GM18870 (cell line): ENCODE results near the gene DOLK.
A peak's percentile ranks its signal among the peaks of the same experiment; 100 is the strongest.
"Not testable (repeated sequence)": the region's sequence is repeated elsewhere in the genome, so short reads cannot be mapped to it uniquely, and the experiment has no call there.

Experiments used
- ATAC-seq: cut with Tn5 transposase; IDR thresholded peaks from one replicate; pipeline ENCODE4 v1.9.1; 2021; ENCODE audit warnings: moderate library complexity; ENCODE audit not compliant: unreplicated experiment

The DOLK gene

GRCh38 chr9:128947527-128948301, at the start of gene DOLK, which contains the start of gene NUP188:
DOLK (minus strand) TSS chr9:128947603; CDS start chr9:128947303, 300 bp downstream.
NUP188 (plus strand) TSS chr9:128947699; CDS start chr9:128947720, 21 bp downstream.
- ATAC-seq = peak; percentile 56

- ATAC-seq = no peak
Measured at GRCh38 chr9:128995791-128996190, 48.4 kb upstream of the DOLK start.

DNA sequence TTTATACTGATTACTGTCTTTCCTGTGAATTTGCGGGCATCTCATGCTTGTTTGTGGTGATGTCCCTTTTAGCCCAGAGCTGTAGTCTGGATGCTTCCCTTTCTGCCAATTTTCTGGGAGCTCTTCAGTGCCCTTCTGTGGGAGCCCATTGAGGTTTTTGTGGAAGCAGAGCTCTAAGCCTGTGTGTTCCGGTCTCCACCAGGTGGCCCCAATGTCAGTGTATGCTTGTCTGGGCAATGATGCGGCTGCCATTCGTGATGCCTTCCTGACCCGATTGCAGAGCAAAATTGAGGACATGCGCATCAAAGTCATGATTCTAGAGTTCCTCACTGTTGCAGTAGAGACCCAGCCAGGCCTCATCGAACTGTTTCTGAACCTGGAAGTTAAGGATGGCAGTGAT, 45.6 kb upstream of the DOLK start:
- no peak for ATAC-seq

GRCh38 chr9:128987805-128988204, 40.4 kb upstream of the DOLK start:
- no peak for ATAC-seq

DNA sequence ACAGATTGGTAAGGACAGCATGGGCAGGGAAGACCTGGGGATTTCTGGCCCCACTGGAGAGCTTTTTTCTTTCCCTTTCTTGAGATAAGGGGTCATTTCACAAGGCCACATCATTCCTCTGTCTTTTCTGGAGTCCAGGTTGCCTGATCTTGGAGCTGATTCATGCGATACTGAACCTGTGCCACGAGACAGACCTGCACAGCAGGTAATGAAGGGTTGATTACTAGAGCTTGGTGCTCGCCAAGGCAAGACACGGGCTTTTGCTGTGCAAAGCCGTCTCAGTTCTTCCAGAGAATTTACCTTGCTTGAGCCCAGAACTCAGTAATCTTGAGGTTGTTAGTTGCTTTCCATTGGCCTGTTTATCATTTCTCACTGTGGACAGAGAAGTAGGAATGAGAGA, 39.3 kb upstream of the DOLK start:
- no peak for ATAC-seq

GRCh38 chr9:128983536-128983935, 36.1 kb upstream of the DOLK start:
- no peak for ATAC-seq

DNA sequence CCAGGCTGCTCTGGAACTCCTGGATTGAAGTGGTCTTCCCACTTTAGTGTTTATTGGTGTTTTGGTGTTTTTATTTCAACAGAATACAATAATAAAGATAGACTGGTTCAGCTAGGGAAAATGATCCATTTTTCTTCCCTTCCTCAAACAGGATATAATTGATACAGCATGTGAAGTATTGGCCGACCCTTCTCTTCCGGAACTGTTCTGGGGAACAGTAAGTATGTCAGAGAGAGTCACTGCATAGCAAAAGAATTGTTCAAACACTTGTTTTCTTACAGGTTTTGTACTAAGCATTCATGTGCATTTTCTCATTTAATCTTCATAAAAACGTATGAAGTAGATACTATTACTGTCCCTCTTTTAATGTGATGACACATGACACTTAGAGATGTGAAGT, 31.7 kb upstream of the DOLK start:
- no peak for ATAC-seq

GRCh38 chr9:128972956-128973355, 25.6 kb upstream of the DOLK start:
- ATAC-seq = no peak

DNA sequence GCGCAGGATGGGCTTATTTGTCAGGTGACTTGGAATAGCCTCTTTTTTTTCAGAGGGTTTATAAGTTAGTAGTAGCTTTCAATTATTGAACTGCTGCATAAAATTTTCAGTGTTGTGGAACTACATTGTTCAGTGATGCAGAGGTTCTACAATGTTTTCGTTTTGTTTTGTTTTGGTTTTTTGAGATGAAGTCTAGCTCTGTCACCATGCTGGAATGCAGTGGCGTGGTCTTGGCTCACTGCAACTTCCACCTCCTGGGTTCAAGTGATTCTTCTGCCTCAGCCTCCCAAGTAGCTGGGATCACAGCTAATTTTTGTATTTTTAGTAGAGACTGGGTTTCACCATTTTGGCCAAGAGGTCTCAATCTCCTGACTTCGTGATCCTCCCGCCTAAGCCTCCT, 22.1 kb upstream of the DOLK start:
- ATAC-seq = no peak

GRCh38 chr9:128961403-128961802, 14.0 kb upstream of the DOLK start:
- ATAC-seq = not testable (repeated sequence)

GRCh38 chr9:128947277-128947526, 201 bp downstream of the DOLK start:
- no peak for ATAC-seq

DNA sequence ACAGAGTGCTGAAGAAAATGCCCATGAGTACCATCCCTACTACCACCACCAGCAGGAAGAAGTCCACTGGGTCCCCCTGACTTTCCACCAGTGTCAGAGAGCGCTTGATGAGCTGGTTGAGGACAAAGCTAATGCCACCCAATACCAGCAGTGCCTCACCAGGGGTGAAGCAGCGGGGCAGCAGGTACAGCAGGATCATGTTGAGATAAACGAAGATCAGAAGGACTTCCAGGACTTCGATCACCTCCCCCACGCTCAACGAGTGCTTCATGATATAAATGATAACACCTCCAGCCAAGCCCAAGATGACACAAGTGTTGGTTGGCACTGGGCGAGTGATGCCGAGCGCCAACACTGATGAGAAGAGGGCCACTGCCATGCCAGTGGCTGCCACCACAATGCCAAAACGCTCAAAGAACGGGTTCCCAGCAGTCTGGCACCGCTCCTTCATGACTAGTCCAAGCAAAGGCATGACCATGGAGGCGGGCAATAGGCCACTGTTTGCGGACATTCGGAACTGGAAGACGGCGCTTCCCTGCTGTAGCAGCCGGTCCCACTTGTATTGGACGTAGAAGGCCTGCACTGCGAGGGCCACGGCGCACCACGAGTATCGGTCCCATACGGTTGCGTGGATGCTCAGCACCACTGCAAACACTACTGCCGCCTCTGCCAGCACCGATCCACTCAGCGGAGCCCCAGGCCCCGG, 679 bp downstream of the DOLK start:
- no peak for ATAC-seq

DNA sequence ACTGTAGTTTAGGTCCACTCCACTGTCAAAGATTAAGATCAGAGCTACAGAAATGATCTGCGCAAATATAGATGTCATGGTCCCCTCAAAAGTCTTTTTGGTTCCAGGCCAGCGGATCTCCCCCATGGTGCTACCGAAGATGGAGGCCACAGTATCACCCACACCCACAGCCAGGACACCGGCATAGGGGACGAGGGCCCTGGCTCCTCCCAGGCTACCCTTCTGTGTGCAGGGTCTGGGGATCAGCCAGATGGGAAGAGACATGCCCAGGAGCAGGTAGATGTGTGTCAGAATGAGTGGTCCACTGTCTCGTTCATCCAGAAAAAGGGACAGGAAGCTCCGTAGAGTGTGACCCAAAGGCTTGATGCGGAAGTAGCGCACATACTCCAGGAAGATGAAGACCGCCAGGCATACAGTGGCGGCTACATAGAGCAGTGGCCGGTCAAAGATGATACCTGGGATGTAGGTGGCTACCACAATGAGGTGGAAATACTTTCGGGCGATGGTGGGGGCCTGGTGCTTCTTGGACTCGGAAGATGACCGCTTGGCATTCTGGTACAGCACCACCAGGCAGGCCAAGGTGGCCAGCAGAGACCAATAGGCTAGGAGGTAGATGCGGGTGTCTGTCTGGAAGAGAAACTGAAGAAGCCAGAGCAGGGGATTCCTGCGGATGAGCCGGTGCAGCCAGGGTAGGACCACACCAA, 1.5 kb downstream of the DOLK start:
- ATAC-seq = no peak

DNA sequence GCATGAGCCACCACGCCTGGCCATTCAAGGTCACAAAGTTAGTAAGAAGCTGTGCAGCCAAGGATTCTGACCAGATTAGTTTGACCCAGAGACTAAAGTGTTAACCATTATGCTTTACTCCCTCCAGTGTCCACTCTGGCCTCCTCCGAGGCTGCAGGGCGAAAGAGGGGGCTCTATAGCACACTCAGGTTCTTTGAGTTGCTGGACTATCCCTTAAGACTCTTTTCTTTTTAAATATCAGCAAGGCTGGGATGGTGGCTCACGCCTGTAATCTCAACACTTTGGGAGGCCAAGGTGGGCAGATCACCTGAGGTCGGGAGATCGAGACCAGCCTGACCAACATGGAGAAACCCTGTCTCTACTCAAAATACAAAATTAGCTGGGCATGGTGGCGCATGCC, 2.4 kb downstream of the DOLK start:
- ATAC-seq = not testable (repeated sequence)

DNA sequence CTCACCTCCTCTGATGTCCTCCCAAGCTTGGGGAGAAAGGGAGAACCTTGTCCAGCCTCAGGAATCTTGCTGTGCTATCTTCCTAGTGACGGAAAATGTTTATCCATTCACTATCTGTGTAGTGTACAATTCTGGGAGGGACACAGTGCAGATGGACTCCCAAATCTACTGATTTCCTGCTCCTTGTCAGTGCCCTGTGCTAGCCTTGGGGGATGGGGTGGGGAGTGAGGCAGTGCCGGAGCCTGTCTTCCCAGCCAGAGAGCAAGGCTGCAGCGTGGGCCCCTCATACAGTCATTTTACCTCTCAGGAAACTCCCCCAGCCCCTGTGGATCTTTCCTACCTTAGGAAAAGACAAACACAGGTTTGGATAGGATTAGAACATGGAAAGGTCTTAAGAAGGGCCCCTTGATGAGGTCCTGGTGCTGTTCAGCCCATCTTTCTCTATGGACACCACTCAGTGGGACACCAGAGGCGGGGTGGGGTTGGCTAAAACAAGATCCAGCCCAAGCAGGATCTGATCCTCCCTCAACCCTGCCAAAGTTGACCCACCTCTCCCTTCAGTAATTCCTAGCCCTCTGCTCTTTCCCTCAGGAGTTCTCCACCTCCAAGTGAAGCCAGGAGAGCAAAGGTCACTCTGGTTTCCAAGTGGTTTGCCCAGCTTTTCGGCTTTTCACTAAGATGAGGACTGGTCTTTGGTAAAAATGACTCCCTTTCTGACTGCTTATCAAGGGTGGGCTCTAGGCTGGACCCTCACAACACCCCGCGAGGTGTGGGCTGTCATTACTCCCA, 3.4 kb downstream of the DOLK start:
- ATAC-seq = no peak

DNA sequence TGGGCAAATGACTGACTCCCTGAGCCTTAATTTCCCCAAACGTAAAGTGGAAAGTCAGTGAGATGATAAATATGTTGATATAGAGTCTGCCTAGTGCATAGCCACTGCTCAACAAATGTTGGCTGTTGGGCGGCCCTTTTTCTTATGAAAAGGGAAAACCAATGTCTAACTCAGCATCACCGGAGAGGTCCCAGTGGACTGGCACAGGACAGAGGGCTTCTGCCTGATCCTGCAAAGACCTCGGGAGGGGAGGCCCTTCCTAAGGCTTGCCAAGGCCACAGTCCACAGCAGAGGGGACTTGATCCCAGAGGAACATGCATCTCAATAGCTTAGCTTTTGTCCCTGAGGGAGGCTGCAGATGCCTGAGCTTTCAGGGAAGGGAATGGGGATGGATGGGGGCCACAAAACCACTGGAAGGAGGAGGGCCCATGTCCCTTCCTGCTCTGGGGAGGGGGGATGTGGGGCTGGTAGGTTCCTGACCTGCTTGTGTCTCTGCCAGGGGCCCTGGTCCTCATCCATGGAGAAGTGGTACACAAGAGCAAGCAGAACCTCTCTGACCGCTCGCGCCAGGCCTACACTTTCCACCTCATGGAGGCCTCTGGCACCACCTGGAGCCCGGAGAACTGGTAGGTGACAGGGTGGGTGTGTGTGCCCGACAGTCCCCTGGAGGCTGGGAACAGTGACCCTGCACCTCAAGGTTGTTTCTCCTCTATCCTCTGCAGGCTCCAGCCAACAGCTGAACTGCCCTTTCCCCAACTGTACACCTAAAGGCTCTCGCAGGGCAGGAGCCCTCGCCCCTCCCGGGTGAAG, 6.3 kb downstream of the DOLK start:
- no peak for ATAC-seq

DNA sequence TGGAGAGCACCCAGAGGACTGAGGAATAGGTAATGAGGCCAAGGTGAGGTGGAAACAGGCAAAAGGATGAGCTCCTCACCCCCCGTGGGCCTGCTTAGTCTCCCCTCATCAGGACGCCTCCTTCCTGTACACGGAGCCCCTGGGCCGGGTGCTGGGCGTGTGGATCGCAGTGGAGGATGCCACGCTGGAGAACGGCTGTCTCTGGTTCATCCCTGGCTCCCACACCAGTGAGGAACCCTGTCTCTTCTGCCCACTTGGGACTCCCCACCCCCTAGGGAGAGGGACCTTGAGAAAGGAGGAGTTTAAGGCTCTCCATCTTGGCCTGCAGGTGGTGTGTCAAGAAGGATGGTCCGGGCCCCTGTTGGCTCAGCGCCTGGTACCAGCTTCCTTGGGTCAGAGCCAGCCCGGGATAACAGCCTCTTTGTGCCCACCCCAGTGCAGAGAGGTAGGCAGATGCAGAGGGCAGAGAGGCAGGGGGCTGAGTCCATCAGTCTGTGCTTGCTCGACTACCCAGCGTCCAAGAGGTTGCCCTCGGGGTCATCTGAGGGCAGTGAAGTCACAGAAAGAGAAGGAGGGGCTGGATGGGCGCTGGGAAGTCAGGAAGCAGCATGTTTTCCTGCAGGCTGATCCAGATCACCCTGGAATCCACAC, 7.0 kb downstream of the DOLK start:
- no peak for ATAC-seq

GRCh38 chr9:128937310-128938165, 9.9 kb downstream of the DOLK start:
- no peak for ATAC-seq
